ENCODE results near the gene EPAS1. TPM values are rescaled to one million over a fixed set of nuclear protein-coding genes. Genes with fewer than 3 reads are reported as not detected.

The EPAS1 gene
- total and polyA plus RNA-seq, 2 of the 8 experiments (the other 6 are each of a cell fraction or from before 2014, with no cell fraction given) = 2.0 to 4.9 TPM

DNA sequence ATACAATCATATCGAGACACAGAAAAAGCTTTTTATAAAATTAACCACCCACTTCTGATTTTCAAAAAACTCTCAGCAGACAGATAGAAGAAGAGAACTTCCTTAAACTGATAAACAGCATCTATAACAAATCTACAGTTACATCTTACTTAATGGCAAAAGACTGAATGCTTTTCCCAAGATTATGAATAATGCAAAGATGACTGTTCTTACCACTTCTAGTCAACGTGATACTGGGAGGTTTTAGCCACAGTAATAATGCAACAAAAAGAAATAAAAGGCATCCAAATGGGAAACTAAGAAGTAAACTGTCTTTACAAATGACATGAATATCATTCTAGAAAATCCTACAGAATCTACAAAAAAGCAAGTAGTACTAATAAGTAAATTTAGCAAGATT lies 124.2 kb downstream of the EPAS1 start:
- no peak overlapping the region for H4K8ac ChIP-seq (ENCODE audit: extremely low read depth, insufficient read depth, low read length)
- no peaks in the 10 kb centered on the region for H3K27me3 ChIP-seq (replicated peaks in 1 of 4; ENCODE audit: control insufficient read depth in 3 of 4, extremely low read depth in 1 of 4, insufficient read depth in 3 of 4, low read length in 3 of 4)
- no peak overlapping the region for H2BK15ac ChIP-seq (ENCODE audit: low read length)
- H3K4me2 ChIP-seq (ENCODE audit: insufficient read depth in 1 of 2, low read depth in 2 of 2, low read length in 2 of 2) = no peak overlapping the region
- H2BK20ac ChIP-seq (ENCODE audit: low read length) = no peak overlapping the region
- no peak for DNase-seq (ENCODE audit: low read depth in 1 of 2, low spot score in 2 of 2)
- POLR2A ChIA-PET (ENCODE audit: partially characterized antibody) = no interaction called here
- no peak for TF ChIP-seq EP300 (IDR thresholded peaks at IDR 0.05; ENCODE audit: borderline replicate concordance in 1 of 2, low read depth in 2 of 2, low read length in 2 of 2)
- H3K79me2 ChIP-seq (ENCODE audit: control insufficient read depth in 1 of 2, insufficient read depth in 2 of 2, low read length in 2 of 2) = no peaks in the 10 kb centered on the region
- H3K27ac ChIP-seq (ENCODE audit: low read depth, low read length) = no peak overlapping the region
- FAIRE-seq = no peak
- no peaks in the 10 kb centered on the region for H3K36me3 ChIP-seq (ENCODE audit: control insufficient read depth in 2 of 4, insufficient read depth in 4 of 4, low read length in 3 of 4)
- no peak overlapping the region for H4K91ac ChIP-seq (replicated peaks; ENCODE audit: insufficient read length, low read length)
- H3K4me1 ChIP-seq (replicated peaks in 1 of 4; ENCODE audit: control insufficient read depth in 3 of 4, insufficient read depth in 4 of 4, low read length in 3 of 4) = no peaks in the 10 kb centered on the region
- H3K9me3 ChIP-seq (ENCODE audit: insufficient read depth in 2 of 2, low read depth in 1 of 2, low read length in 1 of 2) = peaks cover 14 to 18% of the 10 kb centered on the region in 2 experiments
- no peak overlapping the region for H2BK5ac ChIP-seq (ENCODE audit: low read depth, low read length)
- H3K14ac ChIP-seq (ENCODE audit: insufficient read length) = no peak overlapping the region
- no peak overlapping the region for H3K4me3 ChIP-seq (ENCODE audit: extremely low read depth in 1 of 4, insufficient read depth in 2 of 4, low read depth in 3 of 4, low read length in 4 of 4)
- H3K9ac ChIP-seq (replicated peaks in 1 of 4; ENCODE audit: extremely low read depth in 1 of 4, low read depth in 3 of 4, low read length in 3 of 4) = no peak overlapping the region
- no peak overlapping the region for H2AFZ ChIP-seq (ENCODE audit: low read length)
- no peak overlapping the region for H3K56ac ChIP-seq (replicated peaks; ENCODE audit: insufficient read length, low read depth, low read length)
- H4K5ac ChIP-seq (ENCODE audit: insufficient read length, low read depth, low read length) = no peak overlapping the region
- H3K23ac ChIP-seq (ENCODE audit: insufficient read length) = no peak overlapping the region
- CTCF ChIA-PET (ENCODE audit: partially characterized antibody) = no interaction called here
- 87% methylated on average over 2 of the region's 2 CpGs; no CpG with 5 or more reads in 1 of the 2 experiments for WGBS, 2 experiments (ENCODE audit: extremely low coverage in 1 of 2, insufficient coverage in 1 of 2, insufficient read length in 1 of 2, insufficient replicate concordance in 2 of 2, low coverage in 1 of 2, low lambda C conversion rate in 2 of 2, missing lambda C conversion rate in 1 of 2)
- no peaks in the 10 kb centered on the region for H3K79me1 ChIP-seq (ENCODE audit: low read depth, low read length)
- H3K23me2 ChIP-seq (ENCODE audit: low read depth, low read length) = no peaks in the 10 kb centered on the region; the same call in 1 of the 2 replicates
- no peak overlapping the region for H2BK12ac ChIP-seq (ENCODE audit: low read depth, low read length)
- no peak overlapping the region for H3K4ac ChIP-seq (replicated peaks; ENCODE audit: insufficient read length, low read depth, low read length)
- H4K20me1 ChIP-seq (replicated peaks in 1 of 2; ENCODE audit: control insufficient read depth in 1 of 2, insufficient read depth in 2 of 2, low read length in 2 of 2) = no peaks in the 10 kb centered on the region
- no peak overlapping the region for H2BK120ac ChIP-seq (replicated peaks; ENCODE audit: low read depth, low read length)
- no peak overlapping the region for H2AK5ac ChIP-seq (ENCODE audit: low read depth, low read length)
- no peak overlapping the region for H3K18ac ChIP-seq (ENCODE audit: extremely low read depth, low read length)
